AG09309 (cell line): ENCODE measurements around the gene BAIAP2L1.

ENCODE experiments used
- DNase-seq: peaks from one replicate; pipeline ENCODE4 v3.0.0-alpha.2; 2010; ENCODE audit warnings: low read depth
- H3K4me3 ChIP-seq: 2 replicates; pipeline ENCODE4 v1.5.1; 2011; ENCODE audit warnings: mild to moderate bottlenecking, low read depth, low read length, moderate library complexity; ENCODE audit not compliant: control insufficient read depth
- CTCF ChIP-seq: IDR thresholded peaks from 2 replicates; pipeline ENCODE4 v1.5.1; 2011; ENCODE audit warnings: mild to moderate bottlenecking, low read depth, low read length, inconsistent platforms; ENCODE audit not compliant: insufficient read depth, control insufficient read depth; ENCODE audit errors: missing control alignments

The BAIAP2L1 gene

DNA sequence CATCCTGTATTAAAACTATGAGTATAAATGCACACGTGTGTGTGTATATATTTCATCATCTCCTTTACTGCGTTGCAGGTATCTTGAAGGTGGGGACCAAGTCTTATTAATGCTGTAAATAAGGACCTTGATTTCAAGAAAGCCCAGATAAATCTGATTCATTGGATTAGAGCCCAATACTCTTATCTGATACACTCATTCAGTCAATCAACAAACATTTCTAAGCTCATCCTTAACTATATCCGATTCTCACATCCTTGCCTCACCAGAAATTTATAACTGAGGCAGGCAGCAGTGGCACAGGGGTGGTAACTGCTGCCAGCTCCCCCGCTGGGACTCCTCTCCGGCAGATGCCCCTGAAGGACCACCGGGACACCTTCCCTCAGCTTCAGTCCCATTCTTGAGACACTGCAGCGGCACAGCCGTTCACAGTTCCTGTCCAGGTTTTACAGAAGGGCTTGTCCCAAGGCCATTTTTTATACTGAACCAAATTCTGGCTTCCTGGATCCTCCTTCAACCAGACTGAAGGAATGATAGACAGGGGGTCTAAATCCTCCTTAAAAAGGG, 65.4 kb downstream of the BAIAP2L1 start:
- no peak for DNase-seq
- TF ChIP-seq CTCF, result no peak
- no peak overlapping the region for H3K4me3 ChIP-seq

DNA sequence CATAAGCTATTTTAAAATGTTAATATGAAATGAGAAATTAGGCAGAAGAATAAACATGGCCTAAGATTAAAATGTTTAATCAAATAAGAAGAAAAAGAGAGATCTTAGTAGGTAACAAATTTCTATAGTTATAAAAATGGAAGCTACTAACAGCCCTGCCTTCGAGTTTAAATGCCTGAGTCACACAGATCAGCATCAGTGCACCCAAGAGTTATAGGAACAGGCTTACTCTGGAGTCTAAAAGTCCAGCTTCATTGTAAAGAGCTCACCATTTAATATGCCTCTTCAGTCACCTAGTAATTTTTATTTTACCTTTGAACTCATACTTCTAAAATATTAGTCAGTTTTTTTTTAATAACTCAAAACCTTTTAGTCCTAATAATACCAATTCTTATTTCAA, 66.8 kb downstream of the BAIAP2L1 start:
- no peak overlapping the region for H3K4me3 ChIP-seq
- no peak for TF ChIP-seq CTCF
- no peak for DNase-seq

DNA sequence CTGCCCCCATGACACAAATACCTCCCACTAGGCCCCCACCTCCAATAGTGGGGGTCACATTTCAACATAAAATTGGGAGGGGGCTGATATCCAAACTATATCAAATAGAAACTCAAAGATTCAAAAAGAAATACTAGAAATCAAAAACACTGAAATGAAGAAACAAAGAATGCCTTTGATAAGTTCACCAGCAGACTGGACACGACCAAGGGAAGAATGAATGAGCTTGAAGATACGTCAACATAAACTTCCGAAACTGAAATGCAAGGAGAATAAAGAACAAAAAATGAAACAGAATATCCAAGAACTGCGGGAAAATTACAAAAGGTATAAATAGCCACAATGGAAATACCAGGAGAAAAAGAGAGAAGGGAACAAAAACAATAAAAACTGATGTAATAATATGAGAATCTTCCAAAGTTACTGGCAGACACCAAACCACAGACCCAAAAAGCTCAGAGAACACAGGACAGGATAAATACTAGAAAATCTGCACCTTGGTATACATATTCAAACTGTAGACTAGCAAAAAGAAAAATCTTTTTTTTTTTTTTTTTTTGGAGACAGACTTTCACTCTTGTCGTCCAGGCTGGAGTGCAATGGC, 69.9 kb downstream of the BAIAP2L1 start:
- DNase-seq, result no peak
- no peak overlapping the region for H3K4me3 ChIP-seq
- no peak for TF ChIP-seq CTCF

DNA sequence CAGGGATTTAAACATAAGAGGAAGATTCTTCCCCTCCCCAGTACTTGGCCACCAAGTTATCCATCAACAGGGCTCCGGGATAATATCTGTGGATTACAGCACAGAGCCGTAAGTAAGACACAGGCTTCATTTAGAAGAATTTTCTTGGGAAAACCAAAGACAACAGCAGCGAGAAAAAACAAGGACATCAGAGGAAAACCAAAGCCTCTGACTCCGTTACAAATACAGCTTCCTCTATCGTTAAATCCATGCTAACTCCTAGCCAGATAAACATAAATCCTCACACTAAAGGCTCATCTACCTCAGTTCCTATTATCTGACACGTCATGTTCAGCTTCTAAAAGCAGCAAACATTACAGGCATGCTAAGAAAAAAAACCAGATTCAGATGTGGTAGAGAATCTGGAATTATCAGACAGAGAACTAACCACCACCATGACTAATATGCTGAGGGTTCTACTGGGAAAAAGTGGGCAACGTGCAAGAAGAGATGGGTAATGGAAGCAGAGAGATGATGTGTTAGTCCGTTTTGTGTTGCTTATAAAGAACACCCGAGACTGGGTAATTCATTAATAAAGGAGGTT, 71.0 kb downstream of the BAIAP2L1 start:
- DNase-seq, result peak; percentile 82
- H3K4me3 ChIP-seq, result no peak overlapping the region
- TF ChIP-seq CTCF, result no peak

- no peak for DNase-seq
- TF ChIP-seq CTCF, result no peak
- H3K4me3 ChIP-seq, result no peak overlapping the region
Observed at GRCh38 chr7:98329100-98329790, 71.6 kb downstream of the BAIAP2L1 start.

DNA sequence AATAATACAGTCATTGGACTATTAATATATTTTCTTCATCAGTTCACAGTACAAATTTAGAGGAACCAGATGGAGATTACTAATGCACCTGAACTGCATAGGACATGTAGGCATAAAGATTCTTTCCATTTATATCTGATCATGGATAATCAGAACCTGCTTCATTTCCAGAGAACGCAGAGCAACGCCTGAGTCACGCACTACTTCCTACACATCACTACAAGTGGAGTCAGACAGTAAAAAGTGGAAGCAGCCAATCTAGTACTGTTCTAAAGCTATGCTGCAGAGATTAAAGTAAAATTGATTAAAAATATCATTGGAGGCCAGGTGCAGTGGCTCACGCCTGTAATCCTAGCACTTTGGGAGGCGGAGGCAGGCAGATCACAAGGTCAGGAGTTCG, 76.1 kb downstream of the BAIAP2L1 start:
- no peak overlapping the region for H3K4me3 ChIP-seq
- no peak for DNase-seq
- no peak for TF ChIP-seq CTCF
